B cell (primary cell): ENCODE data around the gene CYYR1. TPM values are rescaled to one million over a fixed set of nuclear protein-coding genes. Genes with fewer than 3 reads are reported as not detected.

Source experiments
- ATAC-seq: fragments of 200-7000 bp; cut with Tn5 transposase; one replicate; pipeline ENCODE4 v1.10.0; 2021; ENCODE audit warnings: low read depth, mild to moderate bottlenecking, moderate number of reproducible peaks, moderate library complexity
- CTCF ChIA-PET: fragments of 350-600 bp; sonication (Branson Sonifier 250); formaldehyde crosslinking; loops from one replicate; lab custom pipeline; 2021; ENCODE audit warnings: antibody characterized with exemption, inconsistent platforms; lab: Charles Lee
- POLR2A ChIA-PET: fragments of 350-600 bp; sonication (Branson Sonifier 250); formaldehyde crosslinking; loops from one replicate; lab custom pipeline; 2021; ENCODE audit warnings: antibody characterized with exemption; lab: Charles Lee
- DNase-seq: peaks from one replicate; pipeline ENCODE4 v3.0.0; 2013
- H2AFZ ChIP-seq: 2 replicates; pipeline ENCODE4 v1.6.1; 2012; ENCODE audit warnings: mild to moderate bottlenecking, low read depth, low read length; ENCODE audit not compliant: insufficient read depth, poor library complexity, severe bottlenecking
- H3K27ac ChIP-seq, 2 donors: 1 replicate in 1 of 2; 2 replicates in 1 of 2; pipeline ENCODE4 v1.5.1; 2012 to 2013; ENCODE audit warnings: low read length in 2 of 2, mild to moderate bottlenecking in 2 of 2, moderate library complexity in 1 of 2
- H3K27me3 ChIP-seq, 4 experiments: fragments of 200-600 bp in 1 of 4; sonication (generic) in 1 of 4; replicated peaks in 1 of 4; 1 replicate in 2 of 4; 2 replicates in 2 of 4; pipeline versions ENCODE4 v1.6.1 to v1.7.0; 2013 to 2016; ENCODE audit warnings: low read length in 3 of 4, mild to moderate bottlenecking in 2 of 4, mixed read lengths in 1 of 4, moderate library complexity in 1 of 4; ENCODE audit not compliant: insufficient read depth in 4 of 4, control insufficient read depth in 3 of 4; ENCODE audit errors: control extremely low read depth in 1 of 4
- H3K36me3 ChIP-seq, 2 experiments: replicated peaks in 1 of 2; 1 replicate in 1 of 2; 2 replicates in 1 of 2; pipeline versions ENCODE4 v1.6.1 to v1.7.1; 2013; ENCODE audit warnings: low read length in 1 of 2; ENCODE audit not compliant: insufficient read depth in 2 of 2, control insufficient read depth in 1 of 2; ENCODE audit errors: control extremely low read depth in 1 of 2, extremely low read depth in 1 of 2
- H3K4me1 ChIP-seq, 2 donors: fragments of 200-600 bp in 1 of 2; sonication (generic) in 1 of 2; 1 replicate in 1 of 2; 2 replicates in 1 of 2; pipeline versions ENCODE4 v1.5.1 to v1.6.1; 2013 to 2017; ENCODE audit warnings: low read length in 2 of 2; ENCODE audit not compliant: control insufficient read depth in 2 of 2, insufficient read depth in 2 of 2
- H3K4me2 ChIP-seq: replicated peaks from 2 replicates; pipeline ENCODE3; 2012; ENCODE audit warnings: mild to moderate bottlenecking, low read depth, low read length; ENCODE audit not compliant: poor library complexity, severe bottlenecking
- H3K4me3 ChIP-seq, 5 experiments: fragments of 200-600 bp in 1 of 5; sonication (generic) in 1 of 5; 1 replicate in 3 of 5; 2 replicates in 2 of 5; pipeline versions ENCODE4 v1.5.1 to v1.7.0; 2011 to 2016; ENCODE audit warnings: low read length in 4 of 5, mild to moderate bottlenecking in 4 of 5, low read depth in 2 of 5, control low read depth in 1 of 5, moderate library complexity in 1 of 5; ENCODE audit not compliant: insufficient read depth in 1 of 5; ENCODE audit errors: control extremely low read depth in 1 of 5, extremely low read depth in 1 of 5
- H3K79me2 ChIP-seq: fragments of 200-600 bp; sonication (generic); one replicate; pipeline ENCODE4 v1.6.0; 2016; ENCODE audit warnings: low read length; ENCODE audit not compliant: control insufficient read depth, insufficient read depth
- H3K9ac ChIP-seq: fragments of 200-600 bp; sonication (generic); 2 replicates; pipeline ENCODE4 v1.6.1; 2017; ENCODE audit warnings: mild to moderate bottlenecking, low read length, moderate library complexity
- H3K9me3 ChIP-seq, 3 donors: one replicate each; pipeline versions ENCODE4 v1.6.1 to v1.7.1; 2013; ENCODE audit warnings: low read length in 2 of 3; ENCODE audit not compliant: control insufficient read depth in 2 of 3, insufficient read depth in 1 of 3; ENCODE audit errors: control extremely low read depth in 1 of 3
- H4K20me1 ChIP-seq: 2 replicates; pipeline ENCODE4 v1.6.0; 2012; ENCODE audit warnings: mild to moderate bottlenecking, low read length; ENCODE audit not compliant: insufficient read depth, control insufficient read depth, poor library complexity, severe bottlenecking
- H3K27ac Mint-ChIP-seq: one replicate; pipeline ENCODE4 v1.8.0; 2021; ENCODE audit warnings: mixed read lengths
- H3K27me3 Mint-ChIP-seq: one replicate; pipeline ENCODE4 v1.8.0; 2021; ENCODE audit warnings: mixed read lengths
- H3K4me1 Mint-ChIP-seq: one replicate; pipeline ENCODE4 v1.8.0; 2021; ENCODE audit warnings: mixed read lengths
- H3K4me3 Mint-ChIP-seq: one replicate; pipeline ENCODE4 v1.8.0; 2021; ENCODE audit warnings: mixed read lengths
- H3K9me3 Mint-ChIP-seq: one replicate; pipeline ENCODE4 v1.8.0; 2022; ENCODE audit warnings: mixed read lengths; ENCODE audit not compliant: insufficient read depth
- EZH2 ChIP-seq: IDR thresholded peaks from 2 replicates; pipeline ENCODE4 v1.6.1; 2012; ENCODE audit warnings: borderline replicate concordance, low read depth, mild to moderate bottlenecking, moderate library complexity, low read length; ENCODE audit not compliant: insufficient read depth, poor library complexity, severe bottlenecking
- WGBS: methylation state at CpG from one replicate; pipeline ENCODE4 v1.1.5; 2013; ENCODE audit warnings: missing lambda C conversion rate; ENCODE audit not compliant: insufficient coverage; 5-methylcytosine and 5-hydroxymethylcytosine counted together
- intact Hi-C: fragments of 100-400 bp; cut with micrococcal nuclease; formaldehyde crosslinking; loops from one replicate; pipeline ENCODE4 v1.10.0; 2022
- polyA plus RNA-seq: library from polyadenylated mRNA; depleted of rRNA; stranded (reverse); fragments of >200 nt; gene quantifications from 2 replicates; pipeline ENCODE4 v1.2.3, GENCODE V29; 2012
- total RNA-seq, 2 donors: library from RNA; stranded (reverse); fragments of 120-200 nt in 1 of 2; gene quantifications; 1 replicate in 1 of 2; 2 replicates in 1 of 2; pipeline versions ENCODE4 v1.2.3 to v1.2.4, GENCODE V29; 2013 to 2022
- TF ChIP-seq, protein P1 (sequence below): fragments of 200-600 bp; IDR thresholded peaks from one replicate; pipeline ENCODE4 v1.8.0; 2022; ENCODE audit warnings: antibody characterized with exemption, mild to moderate bottlenecking

Gene CYYR1
- total and polyA plus RNA-seq, 2 donors (not counting 1 experiment from before 2014, with no cell fraction given) = not detected

DNA sequence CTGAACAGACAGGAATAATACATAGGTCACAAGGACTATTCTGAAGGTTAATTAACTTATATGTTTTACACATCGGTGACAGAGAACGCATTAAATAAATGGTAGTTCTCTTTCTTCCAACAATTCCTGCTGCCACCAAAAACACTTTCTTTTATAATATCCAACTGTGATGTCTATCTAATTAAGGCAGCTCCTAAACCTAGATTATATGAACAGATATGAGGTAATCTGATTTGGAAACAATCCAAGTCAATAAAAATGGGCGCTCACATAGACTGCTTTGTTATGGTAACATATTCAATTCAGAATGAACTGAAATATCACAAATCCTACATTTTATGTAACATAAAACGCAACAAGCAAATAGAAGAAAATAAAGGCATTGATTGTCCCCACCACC, 16.0 kb downstream of the CYYR1 start:
- no peak for TF ChIP-seq EZH2
- TF ChIP-seq, protein P1, sequence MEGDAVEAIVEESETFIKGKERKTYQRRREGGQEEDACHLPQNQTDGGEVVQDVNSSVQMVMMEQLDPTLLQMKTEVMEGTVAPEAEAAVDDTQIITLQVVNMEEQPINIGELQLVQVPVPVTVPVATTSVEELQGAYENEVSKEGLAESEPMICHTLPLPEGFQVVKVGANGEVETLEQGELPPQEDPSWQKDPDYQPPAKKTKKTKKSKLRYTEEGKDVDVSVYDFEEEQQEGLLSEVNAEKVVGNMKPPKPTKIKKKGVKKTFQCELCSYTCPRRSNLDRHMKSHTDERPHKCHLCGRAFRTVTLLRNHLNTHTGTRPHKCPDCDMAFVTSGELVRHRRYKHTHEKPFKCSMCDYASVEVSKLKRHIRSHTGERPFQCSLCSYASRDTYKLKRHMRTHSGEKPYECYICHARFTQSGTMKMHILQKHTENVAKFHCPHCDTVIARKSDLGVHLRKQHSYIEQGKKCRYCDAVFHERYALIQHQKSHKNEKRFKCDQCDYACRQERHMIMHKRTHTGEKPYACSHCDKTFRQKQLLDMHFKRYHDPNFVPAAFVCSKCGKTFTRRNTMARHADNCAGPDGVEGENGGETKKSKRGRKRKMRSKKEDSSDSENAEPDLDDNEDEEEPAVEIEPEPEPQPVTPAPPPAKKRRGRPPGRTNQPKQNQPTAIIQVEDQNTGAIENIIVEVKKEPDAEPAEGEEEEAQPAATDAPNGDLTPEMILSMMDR = no peak
- Histone ChIP-seq H3K36me3 (no peaks in the 10 kb centered on the region), H3K4me2 (no peak overlapping the region), H3K27me3 (no peaks in the 10 kb centered on the region), H3K4me3 (no peak overlapping the region), H3K4me1 (no peaks in the 10 kb centered on the region), H3K27ac (no peak overlapping the region), H3K9me3 (no peaks in the 10 kb centered on the region), H4K20me1 (no peaks in the 10 kb centered on the region), H3K9ac (no peak overlapping the region), H2AFZ (no peak overlapping the region), H3K79me2 (no peaks in the 10 kb centered on the region)
- POLR2A ChIA-PET = no interaction called here
- intact Hi-C loops = no loop called here
- no peak for ATAC-seq
- no peaks in the 10 kb centered on the region for H3K9me3 Mint-ChIP-seq
- CTCF ChIA-PET = no interaction called here
- H3K27ac Mint-ChIP-seq = no peak overlapping the region
- H3K4me1 Mint-ChIP-seq = no peaks in the 10 kb centered on the region
- no CpG with 5 or more reads among the region's 4 CpGs for WGBS
- no peak for DNase-seq
- H3K27me3 Mint-ChIP-seq = no peaks in the 10 kb centered on the region
- no peak overlapping the region for H3K4me3 Mint-ChIP-seq

DNA sequence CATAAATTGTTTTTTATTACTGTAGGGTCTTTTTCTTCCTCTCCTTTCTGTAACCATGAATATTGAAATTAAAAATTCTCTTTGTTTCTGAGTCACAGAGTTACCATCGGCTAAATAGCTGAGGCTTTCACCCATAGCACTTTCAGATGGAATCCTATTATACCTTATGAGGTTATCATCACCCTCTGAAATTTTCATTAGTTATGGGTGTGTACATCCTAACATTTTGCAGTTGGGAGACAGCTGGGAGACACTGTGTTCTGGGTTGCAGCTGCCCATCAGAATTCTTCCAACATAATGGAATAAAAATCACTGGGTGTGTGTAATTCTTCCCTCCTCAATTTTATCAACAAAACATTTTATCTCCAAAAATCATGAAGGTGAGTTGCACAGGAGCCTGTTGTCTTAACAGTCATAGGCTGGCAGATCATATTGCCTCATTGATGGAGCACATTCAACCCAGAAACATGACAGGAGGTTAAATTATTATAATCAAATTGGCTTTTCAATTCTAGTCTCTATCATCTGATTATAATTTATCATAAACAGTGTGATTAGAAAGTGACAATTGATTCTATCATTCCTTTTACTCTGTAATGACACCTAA, 17.4 kb downstream of the CYYR1 start:
- H3K9me3 Mint-ChIP-seq = no peaks in the 10 kb centered on the region
- no peaks in the 10 kb centered on the region for H3K9me3 ChIP-seq
- no peaks in the 10 kb centered on the region for H3K4me1 Mint-ChIP-seq
- intact Hi-C loops = no loop called here
- no peak overlapping the region for H3K27ac ChIP-seq
- no peaks in the 10 kb centered on the region for H3K79me2 ChIP-seq
- TF ChIP-seq EZH2 = no peak
- TF ChIP-seq, protein P1 = no peak
- no peak overlapping the region for H3K27ac Mint-ChIP-seq
- H2AFZ ChIP-seq = no peak overlapping the region
- no peaks in the 10 kb centered on the region for H3K27me3 ChIP-seq
- CTCF ChIA-PET = no interaction called here
- no peak overlapping the region for H3K9ac ChIP-seq
- no peaks in the 10 kb centered on the region for H3K4me1 ChIP-seq
- no peaks in the 10 kb centered on the region for H3K27me3 Mint-ChIP-seq
- no peak for DNase-seq
- H3K36me3 ChIP-seq = no peaks in the 10 kb centered on the region
- no peak overlapping the region for H3K4me3 Mint-ChIP-seq
- POLR2A ChIA-PET = no interaction called here
- H3K4me3 ChIP-seq = no peak overlapping the region
- no peak overlapping the region for H3K4me2 ChIP-seq
- no peaks in the 10 kb centered on the region for H4K20me1 ChIP-seq
- WGBS = no CpG with 5 or more reads among the region's 1 CpG
- ATAC-seq = no peak
